GM21367 (cell line): ENCODE results near the gene ZBTB38.
A peak's percentile ranks its signal among the peaks of the same experiment; 100 is the strongest.

Experiments used
- ATAC-seq: cut with Tn5 transposase; IDR thresholded peaks from one replicate; pipeline ENCODE4 v1.9.1; 2021; ENCODE audit not compliant: unreplicated experiment

Gene ZBTB38, protein sequence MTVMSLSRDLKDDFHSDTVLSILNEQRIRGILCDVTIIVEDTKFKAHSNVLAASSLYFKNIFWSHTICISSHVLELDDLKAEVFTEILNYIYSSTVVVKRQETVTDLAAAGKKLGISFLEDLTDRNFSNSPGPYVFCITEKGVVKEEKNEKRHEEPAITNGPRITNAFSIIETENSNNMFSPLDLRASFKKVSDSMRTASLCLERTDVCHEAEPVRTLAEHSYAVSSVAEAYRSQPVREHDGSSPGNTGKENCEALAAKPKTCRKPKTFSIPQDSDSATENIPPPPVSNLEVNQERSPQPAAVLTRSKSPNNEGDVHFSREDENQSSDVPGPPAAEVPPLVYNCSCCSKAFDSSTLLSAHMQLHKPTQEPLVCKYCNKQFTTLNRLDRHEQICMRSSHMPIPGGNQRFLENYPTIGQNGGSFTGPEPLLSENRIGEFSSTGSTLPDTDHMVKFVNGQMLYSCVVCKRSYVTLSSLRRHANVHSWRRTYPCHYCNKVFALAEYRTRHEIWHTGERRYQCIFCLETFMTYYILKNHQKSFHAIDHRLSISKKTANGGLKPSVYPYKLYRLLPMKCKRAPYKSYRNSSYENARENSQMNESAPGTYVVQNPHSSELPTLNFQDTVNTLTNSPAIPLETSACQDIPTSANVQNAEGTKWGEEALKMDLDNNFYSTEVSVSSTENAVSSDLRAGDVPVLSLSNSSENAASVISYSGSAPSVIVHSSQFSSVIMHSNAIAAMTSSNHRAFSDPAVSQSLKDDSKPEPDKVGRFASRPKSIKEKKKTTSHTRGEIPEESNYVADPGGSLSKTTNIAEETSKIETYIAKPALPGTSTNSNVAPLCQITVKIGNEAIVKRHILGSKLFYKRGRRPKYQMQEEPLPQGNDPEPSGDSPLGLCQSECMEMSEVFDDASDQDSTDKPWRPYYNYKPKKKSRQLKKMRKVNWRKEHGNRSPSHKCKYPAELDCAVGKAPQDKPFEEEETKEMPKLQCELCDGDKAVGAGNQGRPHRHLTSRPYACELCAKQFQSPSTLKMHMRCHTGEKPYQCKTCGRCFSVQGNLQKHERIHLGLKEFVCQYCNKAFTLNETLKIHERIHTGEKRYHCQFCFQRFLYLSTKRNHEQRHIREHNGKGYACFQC (N-terminal part only)

DNA sequence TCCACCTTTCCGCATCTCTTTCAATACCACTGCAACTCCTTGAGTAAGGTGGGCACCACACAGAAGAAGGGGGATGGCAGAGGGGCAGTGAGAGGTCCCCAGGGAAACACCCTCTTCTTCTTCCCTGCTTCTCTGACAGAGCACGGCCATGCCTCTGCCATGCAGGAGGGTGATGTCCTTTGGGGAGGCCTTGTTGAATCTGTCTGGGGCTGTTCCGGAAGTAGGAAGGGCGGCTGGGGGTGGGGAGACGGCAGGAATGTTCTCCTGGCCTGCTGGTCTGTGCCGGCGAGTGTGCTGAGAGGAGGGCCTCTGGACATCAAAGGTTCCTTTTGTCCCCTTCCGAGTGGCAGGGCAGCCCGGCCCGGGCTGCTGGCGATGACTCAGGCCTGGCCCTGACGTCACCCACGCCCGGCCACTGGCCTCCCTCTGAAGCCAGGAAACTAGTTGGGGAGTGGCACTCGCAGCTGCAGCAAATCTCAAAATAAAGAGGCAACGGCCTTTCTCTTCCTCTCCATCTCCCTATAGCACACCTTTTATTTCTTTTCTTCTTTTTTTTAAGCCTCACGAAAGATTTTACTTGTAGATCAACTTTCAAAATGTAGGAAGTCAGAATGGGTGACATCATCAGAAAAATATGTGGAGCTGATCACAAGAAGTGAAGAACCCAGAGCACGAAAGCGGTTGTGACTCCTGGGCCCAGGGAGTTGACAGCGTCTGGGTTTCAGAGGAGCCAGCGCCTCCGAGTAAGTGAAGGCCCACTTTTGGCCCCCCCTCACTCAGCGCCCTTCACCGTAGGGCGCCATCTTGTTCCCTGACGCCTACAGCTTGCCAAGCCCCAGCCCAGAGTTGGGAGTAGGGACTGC, at the start of gene ZBTB38:
ZBTB38 (plus strand) TSS at position 443 of the 863 bp plus-strand sequence. CDS start 73,885 bp downstream, outside the sequence.
- ATAC-seq, result no peak

DNA sequence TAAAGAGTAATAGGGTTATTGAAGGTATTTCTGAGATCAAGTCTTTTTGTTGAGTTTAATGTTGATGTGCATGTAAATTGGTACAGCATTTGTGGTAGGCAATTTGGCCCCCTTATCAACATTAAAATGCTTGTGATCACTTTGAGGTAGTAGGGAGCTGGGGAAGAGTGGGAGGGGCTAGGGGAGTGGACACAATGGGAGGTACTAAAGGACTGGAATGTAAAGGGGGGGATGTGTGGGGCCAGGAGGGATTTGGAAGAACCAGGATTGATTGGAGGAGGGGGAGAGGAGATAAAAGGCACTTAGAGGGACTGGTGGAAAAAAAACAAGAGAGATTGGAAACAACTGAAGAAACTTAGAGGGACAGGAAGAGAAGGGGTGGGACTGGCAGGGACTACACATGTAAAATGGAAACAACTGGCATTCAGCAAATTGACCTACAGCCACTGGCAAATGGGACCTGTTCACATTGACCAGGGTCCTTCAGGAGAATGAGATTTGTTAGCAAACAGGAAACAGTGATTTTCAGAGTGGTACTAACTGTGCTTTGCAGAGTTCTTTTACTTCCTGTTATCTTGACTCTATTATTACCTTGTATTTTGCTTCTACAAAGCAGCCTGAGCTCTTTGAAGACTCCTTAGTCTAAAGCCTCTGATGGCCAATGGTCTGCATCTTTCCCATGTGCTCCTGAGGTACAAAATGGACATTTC, 47.8 kb upstream of the ZBTB38 start:
- no peak for ATAC-seq

DNA sequence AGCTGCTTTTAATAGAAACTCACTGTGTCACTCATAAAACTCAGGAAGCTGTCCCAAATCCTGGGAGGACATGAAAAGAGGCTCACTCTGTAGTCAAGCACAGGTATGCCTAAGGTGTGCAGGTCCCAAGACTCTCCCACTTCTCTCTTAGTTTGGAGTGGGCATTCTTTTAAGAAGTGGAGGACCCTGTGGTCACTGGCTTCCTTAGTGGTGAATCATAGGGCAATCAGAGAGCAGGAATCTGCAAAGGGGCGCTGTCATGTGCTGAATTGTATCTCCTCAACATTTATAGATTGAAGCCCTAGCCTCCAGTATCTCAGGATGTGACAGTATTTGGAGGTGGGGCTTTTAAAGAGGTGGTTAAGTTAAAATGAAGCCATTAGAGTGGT, 47.2 kb upstream of the ZBTB38 start:
- no peak for ATAC-seq

DNA sequence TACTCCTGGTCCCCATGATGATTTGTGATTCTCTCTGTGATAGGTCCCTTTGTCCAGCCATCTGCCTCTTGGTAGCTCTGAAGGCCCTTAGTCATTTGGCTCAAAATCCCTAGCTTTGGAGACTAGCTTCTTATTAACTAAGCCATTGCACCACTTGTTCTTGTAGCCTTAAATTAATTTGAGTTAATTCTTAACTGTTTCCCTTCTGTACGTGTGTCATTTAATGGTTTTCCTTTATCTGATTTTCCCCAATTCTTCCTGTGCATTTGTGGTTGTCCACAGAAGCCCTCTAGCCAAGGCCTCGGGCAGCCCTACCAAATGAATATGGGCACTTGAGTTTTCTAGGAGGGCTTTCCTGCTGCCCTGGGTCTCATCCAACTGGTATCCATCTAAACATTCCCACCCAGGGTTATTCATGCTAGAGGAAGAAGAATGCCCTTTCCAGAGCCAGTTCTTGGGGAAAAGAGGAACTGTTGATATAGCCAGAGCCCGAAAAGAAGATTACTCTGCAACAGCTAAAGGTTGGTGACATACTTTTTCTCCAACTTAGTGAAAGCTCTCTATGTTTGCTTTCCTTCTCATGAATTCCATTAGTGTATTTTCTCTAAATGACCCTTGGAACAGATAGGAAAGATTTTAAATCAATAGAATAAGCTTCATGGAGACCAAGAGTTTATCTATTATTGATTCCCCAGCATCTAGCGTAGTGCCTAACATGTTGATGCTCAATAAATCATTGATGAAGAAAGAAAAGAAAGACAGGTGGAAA, 44.2 kb upstream of the ZBTB38 start:
- ATAC-seq, result no peak

DNA sequence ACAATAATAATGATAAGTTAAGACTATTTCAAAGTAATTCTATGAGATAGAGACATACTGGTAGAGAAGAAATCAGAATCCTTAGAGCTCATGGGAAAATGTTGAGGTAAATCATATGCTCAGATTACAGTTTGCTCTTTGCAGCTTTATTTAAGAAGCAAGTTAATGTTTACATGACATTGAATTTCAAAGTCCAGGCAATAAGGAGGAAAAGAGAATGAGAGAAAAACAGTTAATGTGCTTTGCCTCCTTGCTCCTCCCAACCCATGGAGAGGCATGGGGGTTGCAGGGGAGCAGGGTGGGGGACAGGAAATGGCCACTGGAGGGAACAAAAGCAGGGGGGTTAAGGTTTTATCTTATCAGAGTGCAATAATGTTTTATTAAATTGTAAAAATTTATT, 42.2 kb upstream of the ZBTB38 start:
- no peak for ATAC-seq

DNA sequence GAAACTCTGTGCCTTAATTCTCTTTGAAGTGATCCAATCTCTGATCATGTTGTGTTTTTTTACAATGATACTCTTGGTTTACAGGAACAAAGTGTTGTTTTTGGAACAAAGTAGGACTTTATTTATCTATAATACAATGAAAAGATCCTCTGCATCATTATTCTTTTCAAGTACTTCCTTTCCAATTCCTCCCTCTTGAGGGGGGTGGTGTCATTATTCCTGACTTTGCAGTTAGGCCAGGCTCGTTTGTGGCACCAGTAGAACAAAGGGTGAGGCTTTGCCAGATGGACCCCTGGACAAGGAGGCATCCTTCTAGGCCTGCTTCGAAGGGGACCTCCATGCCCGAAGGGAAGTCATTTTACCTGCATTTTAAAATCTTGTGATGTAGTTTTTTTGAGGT, 41.7 kb upstream of the ZBTB38 start:
- ATAC-seq, result no peak

DNA sequence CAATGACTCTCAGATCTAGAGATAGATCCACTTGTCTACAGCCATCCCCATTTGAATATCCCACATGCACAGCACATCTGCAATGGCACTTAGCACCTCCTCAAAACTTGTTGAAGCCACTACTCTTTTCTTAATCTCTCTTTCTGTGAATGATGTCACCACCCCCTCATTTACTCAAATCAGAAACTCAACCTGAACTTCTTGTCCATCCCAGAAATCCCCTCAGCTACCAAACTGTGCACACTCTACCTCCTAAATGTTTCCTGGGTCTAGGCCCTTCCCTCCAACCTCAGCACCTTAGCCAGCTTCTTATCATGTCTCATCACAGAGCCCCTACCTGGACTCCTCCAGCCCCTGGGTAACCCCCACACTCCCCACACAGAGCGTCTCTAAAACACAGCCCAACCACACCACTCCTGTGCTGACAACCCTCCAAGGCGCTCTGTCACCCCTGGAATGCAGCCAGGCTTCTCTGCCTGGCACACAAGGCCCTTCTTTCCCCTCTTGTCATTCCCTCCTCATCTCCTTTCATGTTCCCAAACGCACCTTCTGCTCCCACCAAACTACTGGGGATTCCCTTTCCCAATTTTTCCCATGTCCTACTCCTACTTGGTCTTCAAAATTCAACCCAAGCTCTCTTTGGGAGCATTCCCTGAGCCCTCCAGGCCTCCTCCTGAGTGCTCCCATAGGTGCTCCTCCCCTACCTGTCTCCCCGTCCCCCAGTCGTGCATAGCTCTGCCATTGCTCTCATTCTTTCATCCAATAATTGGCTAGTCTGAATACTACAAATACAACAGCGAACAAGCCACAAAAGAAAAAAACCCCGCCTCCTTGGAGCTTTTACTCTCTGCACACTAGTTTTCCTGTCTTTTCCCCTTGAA, 39.8 kb upstream of the ZBTB38 start:
- ATAC-seq, result no peak

DNA sequence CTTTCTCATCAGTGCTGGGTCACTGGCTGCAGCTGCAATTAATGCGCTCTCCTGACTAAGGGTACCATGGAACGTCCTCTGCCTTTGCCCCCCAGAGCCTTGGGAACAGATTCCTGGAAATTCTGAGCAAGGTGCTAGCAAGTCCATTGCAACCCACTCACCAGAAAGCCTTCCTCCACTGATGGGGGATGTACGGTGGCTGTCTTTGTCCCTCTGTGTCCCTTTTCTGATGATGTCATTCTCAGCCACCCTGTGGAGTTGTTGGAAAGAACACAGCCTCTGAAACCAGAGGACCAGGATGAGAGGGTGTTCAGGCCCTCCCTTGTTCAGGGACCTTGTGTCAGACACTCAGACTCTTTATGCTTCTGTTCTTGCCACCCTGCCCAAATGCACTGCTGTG, 38.1 kb upstream of the ZBTB38 start:
- no peak for ATAC-seq

DNA sequence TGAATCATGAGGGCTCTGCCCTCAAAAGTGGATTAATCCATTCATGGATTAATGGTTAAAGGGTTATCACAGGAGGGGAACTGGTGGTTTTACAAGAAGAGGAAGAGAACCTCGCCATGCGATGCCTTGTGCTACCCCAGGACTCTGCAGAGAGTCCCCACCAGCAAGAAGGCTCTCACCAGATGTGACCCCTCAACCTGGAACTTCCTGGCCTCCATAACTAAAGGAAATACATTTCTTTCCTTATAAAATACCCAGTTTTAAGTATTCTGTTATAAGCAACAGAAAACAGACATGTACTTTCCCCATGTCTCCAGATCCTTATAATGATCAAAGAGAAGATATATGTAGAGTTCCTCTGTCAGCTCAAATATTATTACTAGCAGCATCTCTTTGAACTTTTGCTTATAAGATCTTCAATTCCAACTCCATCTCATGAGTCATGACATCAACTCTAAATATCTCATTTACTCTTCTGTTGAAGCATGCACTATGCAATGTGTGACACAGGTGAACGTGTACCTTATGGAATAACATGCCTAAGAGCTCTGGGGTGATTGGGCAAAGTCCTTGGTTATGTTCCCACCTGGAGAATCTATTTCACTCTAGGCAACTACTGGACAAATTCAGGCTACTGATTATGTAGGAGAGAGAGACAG, 37.5 kb upstream of the ZBTB38 start:
- no peak for ATAC-seq

DNA sequence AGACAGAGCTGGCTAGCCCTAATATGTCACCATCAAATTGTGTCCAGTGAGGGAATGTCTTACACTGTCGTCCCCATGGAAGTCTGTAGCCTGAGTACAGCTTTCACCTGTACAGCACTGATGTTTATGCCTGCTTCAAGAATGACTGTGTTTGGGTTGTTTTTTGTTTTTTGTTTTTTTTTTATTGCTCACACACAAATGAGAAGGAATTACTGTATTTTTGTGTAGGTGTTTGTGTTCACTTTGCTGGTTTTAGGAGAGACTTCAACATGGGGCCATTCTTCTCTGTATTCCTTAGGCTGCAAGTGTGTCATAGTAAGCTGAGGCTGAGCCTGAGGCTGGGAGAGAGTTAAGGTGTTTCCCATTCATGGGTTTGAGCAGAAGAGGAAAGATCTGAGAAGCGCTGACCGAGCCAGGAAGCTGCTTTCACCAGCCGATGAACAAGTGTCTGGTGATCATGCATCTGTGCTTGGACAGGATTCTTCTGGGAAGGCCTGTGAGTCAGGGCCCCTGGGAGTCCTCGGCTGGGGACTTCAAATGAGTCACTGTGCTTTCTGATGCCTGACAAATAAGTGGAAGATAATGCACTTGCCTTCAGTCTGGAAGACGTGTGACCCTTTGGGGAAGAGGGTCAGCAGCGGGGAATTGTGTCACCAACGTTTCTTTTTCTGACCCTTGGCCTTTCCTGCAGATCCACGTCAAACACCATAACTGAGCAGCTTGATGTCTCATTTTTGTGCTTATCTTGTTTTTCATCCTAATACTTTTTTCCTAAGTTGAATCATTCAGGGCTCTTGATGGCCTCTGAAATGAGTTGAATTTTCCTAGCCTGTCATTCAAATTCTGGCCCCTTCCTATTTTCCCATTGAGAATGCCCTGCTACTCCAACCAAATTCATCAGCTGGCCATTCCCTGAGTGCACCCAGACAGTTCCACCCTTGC, 36.7 kb upstream of the ZBTB38 start:
- peak; percentile 34 for ATAC-seq

DNA sequence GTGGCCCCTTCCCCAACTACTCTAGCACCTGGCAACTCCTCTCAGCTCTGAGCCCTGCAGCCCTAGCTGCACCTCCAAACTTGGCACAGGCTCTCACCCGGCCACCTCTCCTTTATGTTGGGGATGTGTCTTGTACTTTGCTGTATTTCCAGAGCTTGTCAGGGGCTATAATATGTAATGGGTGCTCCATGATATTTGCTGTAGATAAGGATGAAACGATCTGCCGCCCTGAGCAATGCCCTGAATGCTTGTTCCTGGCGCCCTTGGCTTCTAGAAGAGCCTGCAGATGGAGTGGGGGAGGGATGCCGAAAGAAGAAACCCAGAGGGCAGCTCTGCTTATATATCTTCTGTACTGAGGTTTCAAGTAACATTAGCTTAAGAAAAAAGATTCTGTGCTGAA, 35.9 kb upstream of the ZBTB38 start:
- ATAC-seq, result no peak

DNA sequence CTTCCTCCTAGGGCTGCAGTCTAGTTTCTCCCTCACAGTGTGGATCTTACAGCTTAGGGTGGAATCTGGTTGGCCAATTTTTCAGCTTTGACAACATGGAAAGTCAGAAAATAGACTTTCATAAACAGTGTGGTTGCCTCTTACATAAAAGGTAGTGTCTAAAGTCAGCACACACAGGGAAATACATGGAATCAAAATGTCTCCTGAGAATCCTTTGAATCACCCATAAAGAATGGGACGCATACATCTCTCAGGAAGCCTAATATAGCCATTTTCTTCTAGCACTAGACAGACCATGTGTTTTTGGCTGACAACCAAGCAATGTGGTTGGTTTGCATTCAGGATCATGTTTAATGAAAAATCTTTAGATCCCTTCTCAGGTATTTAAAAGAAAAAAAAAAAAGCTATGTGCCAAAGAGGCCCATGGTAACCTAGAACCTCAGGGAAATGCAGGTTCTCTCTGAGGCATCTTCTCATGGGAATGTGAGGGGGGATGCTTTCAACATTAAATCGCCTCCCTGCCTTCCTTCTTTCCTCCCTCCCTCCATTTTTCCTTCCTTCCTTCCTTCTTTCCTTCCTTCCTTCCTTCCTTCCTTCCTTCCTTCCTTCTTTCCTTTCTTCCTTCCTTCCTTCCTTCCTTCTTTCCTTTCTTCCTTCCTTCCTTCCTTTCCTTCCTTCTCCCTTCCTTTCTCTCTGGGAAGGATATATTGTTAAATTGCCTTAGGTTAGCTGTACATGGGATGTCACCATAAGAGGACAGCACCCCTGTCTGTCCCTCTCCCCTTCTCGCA, 34.3 kb upstream of the ZBTB38 start:
- no peak for ATAC-seq

DNA sequence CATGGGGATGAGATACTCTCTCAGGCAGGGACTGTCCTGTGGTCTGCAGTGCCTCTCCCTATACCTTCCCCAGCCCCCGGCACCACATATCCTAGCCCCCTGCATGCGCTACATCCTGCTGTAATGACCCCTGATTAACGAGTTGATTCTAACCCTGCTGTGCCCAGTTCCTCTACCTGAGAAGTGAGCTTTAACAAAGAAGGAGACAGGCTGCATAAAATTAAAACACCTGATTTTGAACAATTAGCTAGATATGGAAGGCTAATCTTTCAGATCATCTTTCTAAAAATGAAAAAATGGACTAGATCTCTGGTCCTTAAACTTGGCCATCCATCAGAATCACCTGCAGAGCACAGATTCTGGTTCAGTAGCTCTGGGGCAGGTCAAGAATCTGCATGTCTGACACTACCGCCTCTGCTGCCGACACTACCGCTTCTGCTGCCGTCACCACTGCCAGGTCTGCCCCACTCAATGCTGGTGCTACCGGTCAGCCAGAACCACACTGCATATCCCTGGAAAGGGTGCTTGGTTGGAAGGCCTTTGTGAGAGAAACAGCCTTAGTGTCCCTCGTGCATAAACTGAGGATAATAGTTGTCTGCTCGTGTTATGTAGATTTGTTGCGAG, 33.6 kb upstream of the ZBTB38 start:
- ATAC-seq, result no peak

DNA sequence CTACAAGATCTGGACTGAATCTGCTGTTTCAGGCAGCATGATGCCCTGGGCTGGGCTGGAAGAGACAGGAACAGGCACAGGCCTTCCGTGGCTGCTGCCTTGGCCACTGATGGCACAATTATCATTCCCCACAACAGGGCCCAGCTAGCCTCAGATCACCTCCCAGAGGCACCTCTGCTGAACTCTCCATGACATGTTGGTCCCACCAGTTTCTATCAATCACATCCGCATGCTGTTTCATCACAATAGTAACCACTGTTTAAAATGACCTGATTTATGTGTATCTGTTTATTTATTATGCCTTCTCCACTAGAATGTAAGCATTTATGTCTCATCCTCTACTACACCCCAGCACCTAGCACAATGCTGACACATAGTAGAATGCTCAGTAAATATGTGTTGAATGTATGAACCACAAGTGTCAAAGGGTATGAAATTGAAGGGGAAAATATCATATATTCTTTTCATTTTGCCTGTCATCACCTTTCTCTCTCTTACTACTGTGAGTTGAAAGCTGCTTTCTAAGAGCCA, 32.7 kb upstream of the ZBTB38 start:
- ATAC-seq, result no peak
